HG03575 (cell line): ENCODE measurements around the gene MAP1B.
"Not testable (repeated sequence)": the region's sequence is repeated elsewhere in the genome, so short reads cannot be mapped to it uniquely, and the experiment has no call there.

Experiments
- ATAC-seq: cut with Tn5 transposase; IDR thresholded peaks from one replicate; pipeline ENCODE4 v1.9.1; 2021; ENCODE audit not compliant: unreplicated experiment, insufficient number of reproducible peaks, low FRiP score; ENCODE audit errors: extremely low read depth

MAP1B gene

DNA sequence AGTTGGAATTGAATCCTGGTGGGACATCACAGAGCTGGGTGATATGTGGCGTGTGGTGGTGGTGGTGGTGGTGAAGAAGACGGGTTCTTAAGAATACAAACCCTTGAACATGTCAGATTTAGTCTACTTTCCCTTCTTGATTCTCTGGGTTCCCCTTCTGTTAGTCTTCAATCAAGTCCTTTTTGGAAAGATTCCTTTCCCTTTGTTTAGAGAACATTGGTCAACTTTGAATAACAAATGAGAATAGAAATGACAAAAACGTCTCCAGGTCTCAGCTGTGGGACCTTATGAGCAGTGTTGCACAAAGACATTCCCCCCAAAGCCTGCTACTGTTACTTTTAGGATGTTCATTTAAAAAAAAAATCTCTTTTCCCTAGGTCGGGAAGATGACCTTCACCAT, 46.3 kb downstream of the MAP1B start:
- ATAC-seq: no peak

DNA sequence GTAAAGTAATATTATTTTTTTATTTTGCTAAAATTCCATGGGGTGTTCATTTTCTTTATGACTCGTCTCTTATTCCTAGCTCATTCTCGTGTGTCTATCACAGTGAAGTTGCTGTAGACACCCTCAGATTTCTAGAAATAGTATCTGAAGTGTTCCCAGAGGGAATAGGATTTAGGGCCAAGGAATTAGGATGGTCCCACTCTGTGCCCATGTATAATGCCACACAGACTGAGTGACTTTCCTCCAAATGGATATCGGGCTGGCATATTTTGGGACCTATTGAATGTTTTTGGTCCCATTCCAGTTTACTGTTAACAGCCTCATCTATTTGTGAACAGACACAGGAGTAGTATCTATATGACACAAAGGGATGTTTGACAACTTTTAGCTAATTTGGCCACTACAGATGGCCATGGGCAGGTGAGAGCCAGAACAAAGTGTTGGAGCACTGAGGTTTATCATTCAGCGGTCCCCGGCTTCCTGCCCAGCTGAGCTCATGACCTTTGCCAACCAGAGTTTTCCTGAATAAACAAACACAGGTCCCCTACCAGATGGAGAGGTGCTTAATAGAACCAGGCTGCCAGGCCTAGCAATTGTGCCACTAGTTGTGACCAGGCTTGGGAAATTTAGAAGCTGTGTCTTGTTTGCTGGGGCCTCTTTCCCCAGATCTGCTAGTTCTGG, 46.9 kb downstream of the MAP1B start:
- ATAC-seq: no peak

DNA sequence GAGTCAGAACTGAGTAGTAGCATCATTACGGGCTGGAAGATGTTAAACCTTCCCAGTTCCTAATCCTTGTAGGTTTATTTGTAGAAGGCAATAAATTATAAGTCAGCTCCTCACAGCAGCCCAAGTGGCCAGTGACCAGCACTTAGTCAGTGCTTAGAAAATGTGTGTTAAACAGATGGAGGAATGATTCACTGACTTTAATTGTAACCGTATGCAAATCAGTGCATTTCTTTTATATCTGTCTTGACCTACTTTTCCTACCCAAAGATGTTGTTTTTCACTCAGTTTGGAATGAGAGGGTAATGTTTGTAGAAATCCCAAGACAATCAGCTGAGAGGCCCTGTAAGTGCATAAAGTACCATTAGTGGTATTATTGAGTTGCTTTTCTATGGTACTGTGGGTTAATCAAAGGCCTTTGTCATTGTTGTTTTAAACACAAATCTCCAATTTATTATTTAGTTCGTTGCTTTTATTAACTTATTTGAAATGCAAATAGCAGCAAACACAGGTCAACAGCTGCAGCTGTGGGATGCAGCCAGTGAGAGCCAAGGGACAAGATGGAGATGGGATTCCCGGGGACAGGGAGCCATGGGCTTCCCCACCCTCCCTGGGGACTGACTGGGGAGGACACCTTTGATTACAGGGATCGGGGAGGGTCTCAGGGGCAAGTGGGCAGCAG, 49.8 kb downstream of the MAP1B start:
- ATAC-seq: no peak

DNA sequence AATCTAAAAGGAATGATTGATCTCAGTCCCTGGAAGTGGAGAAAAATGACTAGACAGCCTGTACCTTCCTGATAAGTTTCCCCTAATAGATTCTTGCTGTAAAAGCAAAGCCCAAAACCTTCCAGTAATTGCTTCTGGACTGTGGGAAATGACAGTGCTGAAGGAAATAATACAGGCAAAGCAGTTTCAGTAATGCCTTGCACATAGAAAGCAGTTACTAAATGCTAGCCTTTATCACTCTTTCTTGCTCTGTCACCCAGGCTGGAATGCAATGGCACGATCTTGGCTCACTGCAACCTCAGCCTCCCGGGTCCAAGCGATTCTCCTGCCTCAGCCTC, 50.3 kb downstream of the MAP1B start:
- no peak for ATAC-seq

DNA sequence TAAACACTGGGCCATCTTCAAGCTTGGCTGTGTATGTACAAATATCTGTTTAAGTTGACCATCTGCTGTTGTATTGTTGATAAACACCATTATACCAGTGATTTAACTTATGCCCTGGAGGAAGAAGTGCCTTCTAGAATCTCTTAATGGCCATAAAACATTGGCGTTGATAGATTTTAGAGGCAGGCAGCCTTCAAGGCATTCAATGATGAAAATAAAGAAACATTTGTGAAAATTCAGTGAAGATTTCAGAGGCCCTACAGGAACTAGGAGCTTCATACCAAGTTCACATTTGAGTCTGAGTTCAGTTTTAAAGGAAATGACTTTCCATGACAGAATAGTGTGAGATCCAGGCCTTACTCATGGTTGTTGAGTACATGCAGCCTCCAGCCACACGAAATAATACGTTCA, 52.2 kb downstream of the MAP1B start:
- no peak for ATAC-seq

DNA sequence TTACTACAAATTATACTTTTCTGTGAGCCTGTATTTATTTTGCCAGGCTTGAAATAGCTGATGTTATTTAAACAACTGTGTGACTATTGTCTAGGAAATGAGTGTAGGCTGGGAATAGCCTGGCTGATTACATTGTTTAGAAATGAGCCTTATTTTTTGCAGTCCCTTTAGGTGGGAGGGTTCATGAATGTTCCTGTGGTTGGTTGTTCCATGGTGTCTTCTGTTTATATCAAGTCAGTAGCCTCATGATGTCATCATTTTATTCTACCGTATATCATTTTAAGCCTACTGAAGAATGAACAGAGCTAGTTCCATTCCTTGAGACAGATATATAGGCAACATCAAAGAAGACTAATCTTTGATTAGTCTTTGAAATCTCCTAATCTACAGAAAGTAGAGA, 53.1 kb downstream of the MAP1B start:
- ATAC-seq: no peak

DNA sequence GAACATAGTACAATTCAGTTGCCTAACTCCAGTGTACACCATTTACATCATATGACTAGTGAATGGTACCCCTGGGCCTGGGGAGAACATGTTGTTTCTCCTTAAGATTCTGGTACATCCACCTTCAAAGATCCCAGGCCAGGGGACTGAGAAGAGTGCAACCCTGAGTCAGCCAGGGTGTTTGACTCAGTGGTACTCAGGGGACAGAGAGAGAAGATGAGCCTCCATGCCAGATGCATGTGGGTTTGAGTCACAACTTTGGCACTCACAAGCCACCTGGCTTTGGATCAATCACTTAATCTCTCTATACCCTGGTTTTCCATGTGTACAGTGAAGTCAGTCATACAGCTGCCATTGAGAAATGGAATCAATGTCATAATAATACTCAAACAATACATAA, 53.7 kb downstream of the MAP1B start:
- ATAC-seq: no peak

DNA sequence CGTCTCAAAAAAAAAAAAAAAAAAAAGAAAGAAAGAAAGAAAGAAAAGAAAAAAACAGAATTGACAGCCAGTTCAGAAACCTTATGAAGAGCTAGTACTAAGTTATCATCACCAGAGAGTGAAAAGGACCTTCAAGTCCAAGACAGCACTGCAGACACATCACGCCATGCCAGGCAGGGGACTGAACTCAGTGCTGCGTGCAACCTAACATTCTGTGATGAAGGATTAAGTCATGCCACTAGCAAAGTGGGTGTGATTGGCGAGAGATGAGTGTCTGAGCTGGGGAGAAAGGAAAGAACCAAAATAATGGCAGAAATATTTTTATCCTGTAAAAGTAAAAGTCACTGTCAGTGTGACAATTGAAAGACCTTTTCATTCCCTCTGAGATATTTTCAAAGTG, 54.7 kb downstream of the MAP1B start:
- no peak for ATAC-seq

DNA sequence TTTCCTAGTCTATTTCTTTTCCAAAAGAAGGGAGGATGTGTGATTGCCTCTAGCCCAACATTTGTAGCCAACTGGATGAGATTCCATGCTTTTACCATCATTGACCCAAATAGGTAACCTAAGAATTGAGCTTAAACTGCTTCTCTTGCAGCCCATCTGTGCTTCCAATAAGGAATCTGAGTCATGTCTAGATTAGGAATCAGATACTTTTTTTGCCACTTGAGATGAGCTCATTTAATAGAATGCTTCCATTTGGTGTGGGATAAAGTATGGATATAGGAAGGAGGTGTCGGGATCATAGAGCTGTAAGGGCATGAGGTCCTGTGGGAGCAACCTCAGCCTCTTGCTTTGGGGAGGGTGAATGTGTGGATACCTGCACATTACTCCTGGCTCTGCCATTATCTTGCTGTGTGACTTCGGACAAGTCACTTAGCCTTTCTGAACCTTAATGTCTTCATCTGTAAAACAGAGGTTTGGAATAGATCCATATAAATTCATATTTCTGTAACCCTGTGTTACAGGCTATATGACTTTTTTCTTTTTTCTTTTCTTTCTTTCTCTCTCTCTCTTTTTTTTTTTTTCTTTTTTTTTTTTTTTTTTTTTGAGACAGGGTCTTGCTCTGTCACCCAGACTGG, 56.2 kb downstream of the MAP1B start:
- no peak for ATAC-seq

DNA sequence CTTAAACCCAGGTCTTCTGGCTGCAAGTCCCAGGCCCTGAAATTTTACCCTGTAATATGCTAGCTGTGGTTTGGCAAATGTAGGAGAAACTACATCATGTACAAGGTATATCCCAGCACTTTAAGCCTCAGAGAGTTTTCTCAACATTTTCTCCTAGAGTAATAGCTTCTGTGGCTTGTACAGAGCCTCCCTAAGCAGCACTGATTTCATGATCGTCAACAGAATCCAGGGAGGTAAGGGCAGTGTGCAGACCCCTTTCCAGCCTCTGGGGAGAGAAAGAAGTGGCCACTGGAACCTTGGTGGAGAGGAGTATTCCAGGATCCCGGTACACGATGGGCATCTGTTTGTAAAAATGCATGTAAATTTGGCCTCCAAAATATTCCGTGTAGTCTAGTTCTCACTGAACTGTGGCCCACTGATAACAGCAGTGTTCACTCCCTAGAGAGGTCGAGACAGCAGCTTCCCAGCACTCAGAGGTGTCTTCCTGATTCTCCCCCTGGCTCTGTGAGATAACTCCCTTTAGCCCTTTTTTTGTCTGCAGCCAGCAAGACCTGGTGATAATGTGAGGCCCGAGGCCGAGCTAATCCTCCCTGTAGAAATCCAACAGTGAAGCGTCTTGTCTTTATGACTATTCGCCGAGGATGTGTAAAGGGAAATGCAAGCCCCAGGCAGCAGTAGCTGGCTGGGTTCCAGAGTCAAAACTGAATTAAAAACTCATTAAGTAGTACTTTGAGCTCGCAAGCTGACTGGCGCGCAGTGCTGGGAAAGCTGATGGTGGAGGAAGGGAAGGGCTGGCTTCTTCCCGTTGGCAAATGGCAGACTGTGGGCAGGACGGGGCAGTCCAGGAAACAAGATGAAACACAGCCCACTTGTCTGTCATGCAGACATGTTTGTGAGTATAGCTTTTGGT, 59.0 kb downstream of the MAP1B start:
- no peak for ATAC-seq

DNA sequence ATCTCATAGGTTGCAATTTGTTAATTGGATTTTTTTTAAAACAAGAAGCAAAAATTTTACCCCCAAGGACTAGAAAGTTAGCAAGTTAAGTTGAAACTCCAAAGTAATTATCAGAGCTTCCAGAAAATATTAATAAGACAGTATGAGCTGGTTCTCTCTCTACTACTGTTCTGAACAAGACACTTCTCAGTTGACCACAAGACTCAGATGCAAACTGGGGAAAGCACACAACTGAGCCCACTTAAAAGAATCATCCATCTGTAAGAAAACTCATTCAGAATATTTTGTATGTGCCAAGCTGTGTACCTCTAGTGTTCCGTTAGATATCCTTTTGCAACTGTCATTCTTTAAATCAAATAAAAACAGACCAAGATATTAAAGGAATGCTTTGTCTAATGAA, 60.0 kb downstream of the MAP1B start:
- ATAC-seq: no peak

DNA sequence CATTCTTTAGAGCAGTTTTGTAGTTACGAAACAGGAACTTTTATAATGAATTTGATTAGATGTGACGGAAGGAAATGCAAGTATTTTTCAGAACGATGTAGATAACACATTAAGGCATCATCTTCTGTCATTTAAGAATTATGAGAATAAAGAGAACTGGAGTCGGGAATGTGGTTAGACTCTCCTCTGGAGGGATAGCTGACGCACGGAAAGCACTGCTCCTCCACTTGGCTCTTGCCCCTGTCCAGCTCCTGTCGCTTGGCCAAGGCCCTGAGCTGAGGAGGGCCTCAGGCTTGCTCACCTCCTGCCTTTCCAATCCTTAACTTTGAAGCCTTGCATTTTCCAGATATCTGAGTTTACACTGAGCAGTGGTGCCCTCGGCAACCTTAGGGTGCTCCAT, 60.5 kb downstream of the MAP1B start:
- ATAC-seq: no peak

DNA sequence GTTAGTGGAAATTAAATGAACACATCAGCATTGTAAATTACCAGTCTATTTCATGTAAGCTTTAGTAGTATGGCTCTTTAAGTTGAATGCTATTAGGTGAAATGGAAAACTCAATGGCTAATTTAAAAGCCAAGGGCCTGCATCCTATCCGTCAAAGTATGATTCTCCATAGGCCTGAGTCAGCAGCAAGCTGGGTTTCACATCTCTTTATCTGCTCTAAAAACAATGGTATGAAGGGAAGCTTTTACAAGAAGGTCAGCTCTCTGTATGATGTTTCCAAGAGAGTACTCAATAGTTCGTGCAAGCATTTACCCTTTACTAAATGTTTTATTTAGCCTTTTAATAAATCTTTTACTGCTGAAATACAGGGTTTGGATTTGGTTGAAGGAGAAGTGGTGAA, 62.8 kb downstream of the MAP1B start:
- ATAC-seq: no peak

DNA sequence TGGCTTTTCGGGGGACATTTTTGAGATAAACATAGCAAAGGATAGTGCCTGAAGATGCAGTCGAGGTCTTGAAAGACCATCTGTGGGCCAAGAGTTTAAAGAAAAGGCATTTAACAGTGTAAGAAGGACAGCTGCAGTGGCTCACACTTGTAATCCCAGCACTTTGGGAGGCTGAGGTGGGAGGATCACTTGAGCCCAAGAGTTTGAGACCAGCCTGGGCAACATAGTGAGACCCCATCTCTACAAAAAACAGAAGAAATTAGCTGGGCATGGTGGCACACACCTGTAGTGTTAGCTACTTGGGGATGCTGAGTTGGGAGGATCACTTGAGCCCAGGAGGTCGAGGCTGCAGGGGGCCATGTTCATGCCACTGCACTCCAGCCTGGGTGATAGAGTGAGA, 63.9 kb downstream of the MAP1B start:
- ATAC-seq: not testable (repeated sequence)

DNA sequence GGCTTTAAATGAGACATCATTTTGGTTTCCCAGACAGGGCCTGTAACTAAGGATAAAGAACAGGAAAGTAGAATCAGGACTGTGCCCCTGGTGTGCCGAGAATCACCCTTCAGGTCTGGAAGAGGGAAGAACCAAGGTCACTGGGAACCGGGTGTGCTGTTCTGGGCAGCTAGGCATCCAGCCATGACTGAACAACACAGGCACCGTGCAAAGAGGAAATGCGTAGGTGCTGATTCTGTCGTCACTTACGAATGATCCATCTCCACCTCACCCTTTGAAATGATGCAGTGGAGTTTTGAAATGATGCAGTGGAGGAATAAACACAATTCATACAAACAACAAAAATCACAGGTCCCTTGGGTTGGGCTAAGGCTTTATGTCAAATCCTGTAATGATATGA, 64.4 kb downstream of the MAP1B start:
- ATAC-seq: no peak

DNA sequence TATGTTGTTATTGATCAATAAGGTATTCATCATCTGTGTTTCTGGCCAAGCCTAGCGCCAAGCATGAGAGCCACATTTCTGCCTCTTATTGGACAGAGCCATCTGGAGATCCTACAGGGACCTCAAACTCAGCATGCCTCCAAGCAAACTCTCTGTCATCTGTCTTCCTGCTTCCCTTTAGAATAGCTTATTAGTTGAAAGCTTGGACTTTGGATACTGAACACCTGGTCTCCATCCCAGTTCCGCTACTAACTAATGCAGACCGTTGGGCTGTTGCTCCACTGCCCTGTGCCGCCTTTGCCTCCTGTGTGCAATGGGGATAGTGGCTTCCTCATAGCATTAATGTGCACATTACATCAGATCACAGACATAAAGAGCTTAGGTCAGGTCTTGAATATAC, 65.5 kb downstream of the MAP1B start:
- no peak for ATAC-seq

DNA sequence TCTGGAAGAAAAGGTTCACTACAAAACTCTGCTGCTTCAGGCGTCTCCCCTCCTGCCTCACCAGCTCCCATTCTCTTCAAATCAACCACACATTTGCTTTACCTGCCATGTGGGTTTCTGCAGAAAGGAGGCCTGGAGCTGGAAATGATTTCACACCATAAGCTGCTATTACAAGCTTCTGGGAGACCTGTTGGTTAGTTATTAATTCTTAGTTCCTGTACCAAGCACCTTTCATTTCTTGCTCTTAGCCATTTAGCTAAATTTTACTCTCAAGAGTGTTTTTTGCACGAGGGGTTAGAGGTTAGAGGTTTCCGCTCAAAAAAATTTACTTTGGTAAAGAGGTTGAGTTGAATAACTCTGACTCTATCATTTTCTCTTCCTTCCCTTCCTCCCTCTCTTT, 70.3 kb downstream of the MAP1B start:
- ATAC-seq: no peak

DNA sequence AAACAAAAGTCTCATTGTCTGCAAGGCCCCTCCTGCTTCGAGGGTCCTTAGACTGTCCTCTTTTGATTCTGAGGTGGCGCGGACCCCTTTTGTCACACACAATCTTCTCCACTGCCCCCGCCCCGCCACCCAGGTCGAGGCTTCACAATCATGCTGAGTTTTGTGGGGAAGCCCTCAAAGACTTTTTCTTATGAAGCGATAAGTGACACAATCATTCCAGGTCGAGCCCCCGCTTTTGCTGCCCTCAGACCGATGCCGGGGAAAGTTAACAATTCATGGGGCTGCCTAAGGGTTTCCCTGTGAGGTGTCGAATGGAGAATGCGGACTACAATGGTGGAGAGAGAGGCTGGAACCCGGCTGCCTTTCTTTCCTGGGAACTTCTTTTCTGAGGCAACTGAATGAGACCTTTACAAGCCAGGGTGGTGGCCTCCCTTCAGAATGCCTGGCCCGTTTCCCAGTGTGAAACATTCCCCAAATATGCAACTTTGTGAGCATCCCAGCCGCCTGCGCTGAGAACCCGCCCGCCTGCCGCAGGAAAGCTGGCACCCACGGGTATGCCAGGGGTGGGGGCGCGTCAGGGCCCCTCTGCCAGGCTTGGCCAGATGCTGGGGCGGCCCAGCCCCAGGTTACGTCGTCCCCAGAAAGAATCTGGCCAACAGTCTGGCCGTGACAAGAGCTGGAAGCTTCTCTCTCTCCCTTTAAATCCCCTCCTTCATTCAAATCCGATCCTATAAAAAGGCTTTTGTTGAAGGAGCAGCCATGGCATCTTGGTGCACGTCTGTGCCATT, 71.9 kb downstream of the MAP1B start:
- ATAC-seq: no peak
